Endothelial cell of umbilical vein (primary cell): ENCODE measurements around the gene PKNOX2.

Experiments used
- CTCF ChIP-seq, 2 donors: IDR thresholded peaks; 1 replicate in 1 of 2; 2 replicates in 1 of 2; pipeline ENCODE4 v1.5.1; 2011; ENCODE audit warnings: low read length in 2 of 2, mild to moderate bottlenecking in 2 of 2, moderate library complexity in 2 of 2, control low read depth in 1 of 2, inconsistent platforms in 1 of 2, low read depth in 1 of 2; ENCODE audit not compliant: insufficient read depth in 1 of 2; ENCODE audit errors: extremely low read depth in 1 of 2
- EZH2 ChIP-seq: IDR thresholded peaks from 2 replicates; pipeline ENCODE4 v1.6.1; 2012; ENCODE audit warnings: borderline replicate concordance, low read depth, mild to moderate bottlenecking, moderate library complexity, low read length, inconsistent platforms; ENCODE audit not compliant: severe bottlenecking
- FOS ChIP-seq: IDR thresholded peaks from 2 replicates; pipeline ENCODE4 v1.6.1; 2011; ENCODE audit warnings: mild to moderate bottlenecking, low read length, moderate library complexity, borderline replicate concordance; ENCODE audit not compliant: insufficient read depth
- JUN ChIP-seq: IDR thresholded peaks from 2 replicates; pipeline ENCODE4 v1.6.1; 2011; ENCODE audit warnings: borderline replicate concordance, low read depth; ENCODE audit not compliant: insufficient read length, insufficient read depth
- MYC ChIP-seq: IDR thresholded peaks from one replicate; pipeline ENCODE4 v1.6.1; 2011; ENCODE audit warnings: mild to moderate bottlenecking, low read depth, low read length
- POLR2A ChIP-seq: IDR thresholded peaks from 2 replicates; pipeline ENCODE4 v1.6.1; 2012; ENCODE audit warnings: low read depth, mild to moderate bottlenecking, control low read depth, low read length
- POLR2AphosphoS5 ChIP-seq: IDR thresholded peaks from 2 replicates; pipeline ENCODE4 v1.6.1; 2012; ENCODE audit warnings: low read depth, mild to moderate bottlenecking, control low read depth, low read length, moderate library complexity; ENCODE audit not compliant: insufficient read depth

GRCh38 chr11:125141686-125142535 is 22.6 kb upstream of the PKNOX2 start:
- TF ChIP-seq EZH2: no peak
- peak; percentile 90 to 95 for TF ChIP-seq CTCF (IDR thresholded peaks at IDR 0.05; ENCODE audit: extremely low read depth in 1 of 2, insufficient read depth in 1 of 2, low read depth in 1 of 2, low read length in 2 of 2)
- TF ChIP-seq POLR2A: no peak
- TF ChIP-seq POLR2AphosphoS5: no peak
- TF ChIP-seq JUN: no peak
- TF ChIP-seq FOS: no peak
- TF ChIP-seq MYC: no peak
